ENCODE measurements around the gene GATA5. TPM values are rescaled to one million over a fixed set of nuclear protein-coding genes. Genes with fewer than 3 reads are reported as not detected.

Gene GATA5
- total RNA-seq, 1 experiment from 2014 or later, result not detected

DNA sequence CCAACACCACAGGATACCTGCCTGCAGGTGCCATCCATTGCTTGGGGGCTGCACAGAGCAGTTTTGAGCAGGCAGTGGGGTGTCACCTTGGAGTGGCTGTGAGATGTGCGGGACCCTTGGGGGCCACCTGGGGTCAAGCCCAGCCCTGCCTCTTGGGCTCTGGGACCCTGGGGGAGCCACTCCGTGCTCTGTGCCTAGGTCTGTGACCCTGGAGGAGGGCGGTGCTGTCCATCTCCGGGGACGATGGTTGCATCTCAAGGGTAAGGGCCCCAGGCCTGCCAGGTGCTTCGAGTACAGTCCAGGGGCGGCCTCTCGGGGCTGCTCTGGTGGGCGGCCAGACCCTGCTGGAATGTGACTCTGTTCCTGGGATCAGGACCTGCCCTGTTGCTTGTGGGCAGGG lies 8.7 kb upstream of the GATA5 start:
- Histone ChIP-seq H3K9me3 (ENCODE audit: control insufficient read depth in 1 of 2, insufficient read depth in 1 of 2, low read depth in 1 of 2, low read length in 2 of 2) (no peaks in the 10 kb centered on the region), H2AFZ (ENCODE audit: low read depth, low read length, poor library complexity, severe bottlenecking) (no peak overlapping the region), H4K20me1 (ENCODE audit: insufficient read depth) (no peaks in the 10 kb centered on the region), H3K4me3 (replicated peaks in 1 of 2; ENCODE audit: low read depth in 1 of 2, low read length in 2 of 2) (no peak overlapping the region), H3K27me3 (ENCODE audit: insufficient read depth, low read length) (no peaks in the 10 kb centered on the region), H3K9me2 (ENCODE audit: insufficient read depth) (no peaks in the 10 kb centered on the region), H3K4me2 (ENCODE audit: low read length) (no peak overlapping the region), H3K79me2 (ENCODE audit: insufficient read depth, low read length) (no peaks in the 10 kb centered on the region), H3K27ac (ENCODE audit: low read depth, low read length) (no peak overlapping the region), H3K36me3 (ENCODE audit: control insufficient read depth in 1 of 2, insufficient read depth in 2 of 2, low read length in 2 of 2) (no peaks in the 10 kb centered on the region), H3K4me1 (ENCODE audit: control insufficient read depth in 1 of 2, insufficient read depth in 2 of 2, low read length in 2 of 2) (peaks cover 3 to 7% of the 10 kb centered on the region in 2 experiments; a peak in 3 of 4 replicates), H3K9ac (ENCODE audit: low read length) (no peak overlapping the region)
- ChIA-PET POLR2A (no interaction called here), CTCF (no interaction called here), RAD21 (ENCODE audit: low non-redundant PET in 1 of 2, low total read pairs in 2 of 2, uncharacterized antibody in 2 of 2, unreplicated experiment in 2 of 2) (no interaction called here)
- ATAC-seq, result no peak
- no peak for DNase-seq (ENCODE audit: low read depth, low spot score)
- TF ChIP-seq EZH2phosphoT487 (IDR thresholded peaks at IDR 0.05; ENCODE audit: borderline replicate concordance), result no peak
- no peak for TF ChIP-seq SIN3A (IDR thresholded peaks at IDR 0.05; ENCODE audit: low read depth)
- no peak for TF ChIP-seq FOSL1 (IDR thresholded peaks at IDR 0.05; ENCODE audit: low read depth)
- no peak for TF ChIP-seq RAD21 (IDR thresholded peaks at IDR 0.05; ENCODE audit: low read depth)
- TF ChIP-seq CEBPB (IDR thresholded peaks at IDR 0.05; ENCODE audit: low read depth), result no peak
- no peak for TF ChIP-seq SRF (IDR thresholded peaks at IDR 0.05; ENCODE audit: low read depth)
- TF ChIP-seq JUND (IDR thresholded peaks at IDR 0.05), result no peak
- no peak for TF ChIP-seq ZNF274 (IDR thresholded peaks at IDR 0.05; ENCODE audit: low read depth, low read length)
- intact Hi-C loops (cut with micrococcal nuclease), result no loop called here
- BruUV-seq (replicated peaks), result no TSS peak

DNA sequence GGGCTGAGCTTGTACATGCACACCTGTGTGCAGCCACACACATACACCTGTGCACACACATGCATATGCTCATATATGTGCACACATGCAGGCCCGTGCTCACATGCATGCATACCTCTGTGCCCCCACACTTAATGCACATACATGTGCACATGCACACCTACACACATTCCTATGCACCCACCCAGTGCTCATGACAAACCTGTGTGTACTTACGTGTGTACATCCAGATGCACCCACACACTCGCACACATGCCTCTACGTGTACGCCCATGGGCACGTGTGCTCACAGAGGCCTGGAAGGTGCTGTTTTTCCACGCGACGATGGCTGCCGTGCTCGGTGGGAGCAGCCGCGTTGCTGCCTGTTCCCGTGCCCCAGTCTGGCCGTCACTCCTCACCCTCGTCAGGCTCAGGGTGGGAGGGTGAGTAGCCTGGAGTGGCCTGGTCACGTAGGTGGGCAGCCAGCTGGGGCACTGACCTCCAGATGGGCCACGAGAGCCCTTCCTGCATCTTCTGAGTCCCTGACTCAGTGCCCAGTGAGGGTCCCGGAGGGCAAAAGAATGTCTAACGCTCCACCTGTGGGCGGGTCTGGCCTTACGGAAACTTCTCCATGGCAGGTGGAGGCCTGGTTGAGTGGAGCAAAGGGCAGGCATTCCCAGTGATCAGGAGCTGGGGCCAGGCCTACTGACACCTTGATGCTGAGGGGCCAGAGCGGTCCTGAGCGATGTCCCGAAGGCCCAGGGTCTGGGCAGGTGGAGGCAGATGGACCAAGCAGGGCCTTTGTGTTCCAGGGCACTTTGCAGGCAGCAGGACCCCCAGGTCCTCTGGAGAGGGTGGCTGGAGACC lies 8.0 kb upstream of the GATA5 start:
- ChIA-PET RAD21 (ENCODE audit: low non-redundant PET in 1 of 2, low total read pairs in 2 of 2, uncharacterized antibody in 2 of 2, unreplicated experiment in 2 of 2) (no interaction called here), POLR2A (no interaction called here), CTCF (no interaction called here)
- Histone ChIP-seq H3K4me2 (ENCODE audit: low read length) (no peak overlapping the region), H2AFZ (ENCODE audit: low read depth, low read length, poor library complexity, severe bottlenecking) (no peak overlapping the region), H3K27ac (ENCODE audit: low read depth, low read length) (no peak overlapping the region), H3K9ac (ENCODE audit: low read length) (no peak overlapping the region), H3K79me2 (ENCODE audit: insufficient read depth, low read length) (no peaks in the 10 kb centered on the region), H3K36me3 (ENCODE audit: control insufficient read depth in 1 of 2, insufficient read depth in 2 of 2, low read length in 2 of 2) (no peaks in the 10 kb centered on the region), H3K27me3 (ENCODE audit: insufficient read depth, low read length) (no peaks in the 10 kb centered on the region), H3K9me3 (ENCODE audit: control insufficient read depth in 1 of 2, insufficient read depth in 1 of 2, low read depth in 1 of 2, low read length in 2 of 2) (no peaks in the 10 kb centered on the region), H3K4me3 (replicated peaks in 1 of 2; ENCODE audit: low read depth in 1 of 2, low read length in 2 of 2) (no peak overlapping the region), H3K9me2 (ENCODE audit: insufficient read depth) (no peaks in the 10 kb centered on the region), H4K20me1 (ENCODE audit: insufficient read depth) (no peaks in the 10 kb centered on the region), H3K4me1 (ENCODE audit: control insufficient read depth in 1 of 2, insufficient read depth in 2 of 2, low read length in 2 of 2) (peaks cover 0 to under 1% of the 10 kb centered on the region in 2 experiments; a peak in 2 of 4 replicates)
- ATAC-seq (no peak), DNase-seq (ENCODE audit: low read depth, low spot score) (no peak)
- no TSS peak for BruUV-seq (replicated peaks)
- TF ChIP-seq CTCF (IDR thresholded peaks at IDR 0.05 in 2 of 3, conservative IDR thresholded peaks at IDR 0.05 in 1 of 3; ENCODE audit: borderline replicate concordance in 1 of 3, insufficient read depth in 1 of 3, low read depth in 2 of 3, low read length in 2 of 3) (no peak), SIN3A (IDR thresholded peaks at IDR 0.05; ENCODE audit: low read depth) (no peak), CBX3 (IDR thresholded peaks at IDR 0.05; ENCODE audit: low read depth) (no peak), ZFX (IDR thresholded peaks at IDR 0.05) (no peak), MAX (IDR thresholded peaks at IDR 0.05) (no peak), FOSL1 (IDR thresholded peaks at IDR 0.05; ENCODE audit: low read depth) (no peak), JUND (IDR thresholded peaks at IDR 0.05) (no peak), SRF (IDR thresholded peaks at IDR 0.05; ENCODE audit: low read depth) (no peak), SP1 (IDR thresholded peaks at IDR 0.05; ENCODE audit: low read depth) (no peak)
- TF ChIP-seq, protein P1, sequence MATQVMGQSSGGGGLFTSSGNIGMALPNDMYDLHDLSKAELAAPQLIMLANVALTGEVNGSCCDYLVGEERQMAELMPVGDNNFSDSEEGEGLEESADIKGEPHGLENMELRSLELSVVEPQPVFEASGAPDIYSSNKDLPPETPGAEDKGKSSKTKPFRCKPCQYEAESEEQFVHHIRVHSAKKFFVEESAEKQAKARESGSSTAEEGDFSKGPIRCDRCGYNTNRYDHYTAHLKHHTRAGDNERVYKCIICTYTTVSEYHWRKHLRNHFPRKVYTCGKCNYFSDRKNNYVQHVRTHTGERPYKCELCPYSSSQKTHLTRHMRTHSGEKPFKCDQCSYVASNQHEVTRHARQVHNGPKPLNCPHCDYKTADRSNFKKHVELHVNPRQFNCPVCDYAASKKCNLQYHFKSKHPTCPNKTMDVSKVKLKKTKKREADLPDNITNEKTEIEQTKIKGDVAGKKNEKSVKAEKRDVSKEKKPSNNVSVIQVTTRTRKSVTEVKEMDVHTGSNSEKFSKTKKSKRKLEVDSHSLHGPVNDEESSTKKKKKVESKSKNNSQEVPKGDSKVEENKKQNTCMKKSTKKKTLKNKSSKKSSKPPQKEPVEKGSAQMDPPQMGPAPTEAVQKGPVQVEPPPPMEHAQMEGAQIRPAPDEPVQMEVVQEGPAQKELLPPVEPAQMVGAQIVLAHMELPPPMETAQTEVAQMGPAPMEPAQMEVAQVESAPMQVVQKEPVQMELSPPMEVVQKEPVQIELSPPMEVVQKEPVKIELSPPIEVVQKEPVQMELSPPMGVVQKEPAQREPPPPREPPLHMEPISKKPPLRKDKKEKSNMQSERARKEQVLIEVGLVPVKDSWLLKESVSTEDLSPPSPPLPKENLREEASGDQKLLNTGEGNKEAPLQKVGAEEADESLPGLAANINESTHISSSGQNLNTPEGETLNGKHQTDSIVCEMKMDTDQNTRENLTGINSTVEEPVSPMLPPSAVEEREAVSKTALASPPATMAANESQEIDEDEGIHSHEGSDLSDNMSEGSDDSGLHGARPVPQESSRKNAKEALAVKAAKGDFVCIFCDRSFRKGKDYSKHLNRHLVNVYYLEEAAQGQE (IDR thresholded peaks at IDR 0.05; ENCODE audit: low read depth), result no peak
- intact Hi-C loops (cut with micrococcal nuclease), result no loop called here
